ES-I3 (cell line): ENCODE measurements around the gene DHCR7.

Experiments
- H3K36me3 ChIP-seq: 2 replicates; pipeline ENCODE4 v1.6.1; 2013; ENCODE audit warnings: mild to moderate bottlenecking, low read length, control low read depth, moderate library complexity; ENCODE audit not compliant: insufficient read depth
- H3K4me1 ChIP-seq: 2 replicates; pipeline ENCODE4 v1.6.1; 2013; ENCODE audit warnings: mild to moderate bottlenecking, control low read depth, low read length; ENCODE audit not compliant: insufficient read depth
- H3K9ac ChIP-seq: 2 replicates; pipeline ENCODE4 v1.6.1; 2013; ENCODE audit warnings: low read depth, mild to moderate bottlenecking, low read length, moderate library complexity
- H3K9me3 ChIP-seq: 2 replicates; pipeline ENCODE4 v1.6.1; 2013; ENCODE audit warnings: mild to moderate bottlenecking, low read length, moderate library complexity; ENCODE audit not compliant: control insufficient read depth, insufficient read depth

DHCR7 gene

DNA sequence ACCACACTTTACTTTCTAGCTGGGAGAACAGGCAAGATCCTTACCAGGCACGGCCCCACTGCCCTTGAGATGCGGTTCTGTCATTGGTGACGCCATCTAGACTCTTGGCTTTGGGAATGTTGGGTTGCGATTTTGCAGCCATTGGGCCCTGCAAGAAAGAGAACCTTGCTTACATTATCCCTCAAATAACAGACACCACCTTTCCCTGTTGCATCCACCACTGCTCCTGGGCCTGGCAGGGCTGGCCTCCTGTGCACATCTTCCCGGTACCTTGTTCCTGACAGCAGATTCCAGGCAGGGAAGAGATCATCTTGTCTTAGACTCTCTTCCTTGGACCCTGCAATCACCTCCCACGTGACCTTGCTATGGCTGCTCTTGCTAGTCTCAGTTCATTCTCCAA is 3.4 kb downstream of the DHCR7 start:
- Histone ChIP-seq H3K9me3 (peaks cover 5% of the 10 kb centered on the region), H3K36me3 (peaks cover 26% of the 10 kb centered on the region), H3K9ac (no peak overlapping the region), H3K4me1 (peaks cover 10% of the 10 kb centered on the region; the same call in 1 of the 2 replicates)

GRCh38 chr11:71443736-71444445 is 4.3 kb downstream of the DHCR7 start:
- Histone ChIP-seq H3K4me1 (peaks cover 4% of the 10 kb centered on the region; the same call in 1 of the 2 replicates), H3K9me3 (peaks cover 5% of the 10 kb centered on the region), H3K36me3 (peaks cover 26% of the 10 kb centered on the region), H3K9ac (no peak overlapping the region)

DNA sequence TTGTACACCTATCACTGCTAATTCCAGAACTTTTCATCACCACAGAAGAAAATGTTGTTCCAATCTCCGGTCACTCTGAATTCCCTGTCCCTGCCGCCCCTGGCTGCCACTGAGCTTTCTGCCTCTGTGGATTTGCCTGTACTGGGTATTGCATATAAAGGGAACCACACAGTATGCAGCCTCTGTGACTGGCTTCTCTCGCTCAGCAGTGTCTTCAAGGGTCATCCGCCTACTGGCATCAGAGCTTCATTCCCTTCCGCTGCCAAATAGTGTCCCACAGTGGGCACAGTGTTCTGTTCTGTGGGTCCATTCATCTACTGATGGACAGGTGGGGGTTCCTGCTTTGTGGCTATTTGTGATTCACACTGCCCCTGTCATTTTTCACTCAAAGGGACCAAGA is 5.3 kb downstream of the DHCR7 start:
- Histone ChIP-seq H3K36me3 (peaks cover 28% of the 10 kb centered on the region), H3K9ac (no peak overlapping the region), H3K9me3 (peaks cover 5% of the 10 kb centered on the region)

GRCh38 chr11:71442123-71442522 is 6.1 kb downstream of the DHCR7 start:
- peaks cover 5% of the 10 kb centered on the region for H3K9me3 ChIP-seq
- no peak overlapping the region for H3K9ac ChIP-seq
- H3K4me1 ChIP-seq = peaks cover 3% of the 10 kb centered on the region; the same call in 1 of the 2 replicates
- H3K36me3 ChIP-seq = peaks cover 28% of the 10 kb centered on the region

More for the DNA sequence above, 5.3 kb downstream of the DHCR7 start:
- peaks cover 4% of the 10 kb centered on the region; the same call in 1 of the 2 replicates for H3K4me1 ChIP-seq

GRCh38 chr11:71441251-71441650 is 6.9 kb downstream of the DHCR7 start:
- no peak overlapping the region for H3K9ac ChIP-seq
- H3K36me3 ChIP-seq = peaks cover 24% of the 10 kb centered on the region
- H3K9me3 ChIP-seq = peaks cover 1% of the 10 kb centered on the region; the same call in 1 of the 2 replicates
- H3K4me1 ChIP-seq = no peaks in the 10 kb centered on the region

DNA sequence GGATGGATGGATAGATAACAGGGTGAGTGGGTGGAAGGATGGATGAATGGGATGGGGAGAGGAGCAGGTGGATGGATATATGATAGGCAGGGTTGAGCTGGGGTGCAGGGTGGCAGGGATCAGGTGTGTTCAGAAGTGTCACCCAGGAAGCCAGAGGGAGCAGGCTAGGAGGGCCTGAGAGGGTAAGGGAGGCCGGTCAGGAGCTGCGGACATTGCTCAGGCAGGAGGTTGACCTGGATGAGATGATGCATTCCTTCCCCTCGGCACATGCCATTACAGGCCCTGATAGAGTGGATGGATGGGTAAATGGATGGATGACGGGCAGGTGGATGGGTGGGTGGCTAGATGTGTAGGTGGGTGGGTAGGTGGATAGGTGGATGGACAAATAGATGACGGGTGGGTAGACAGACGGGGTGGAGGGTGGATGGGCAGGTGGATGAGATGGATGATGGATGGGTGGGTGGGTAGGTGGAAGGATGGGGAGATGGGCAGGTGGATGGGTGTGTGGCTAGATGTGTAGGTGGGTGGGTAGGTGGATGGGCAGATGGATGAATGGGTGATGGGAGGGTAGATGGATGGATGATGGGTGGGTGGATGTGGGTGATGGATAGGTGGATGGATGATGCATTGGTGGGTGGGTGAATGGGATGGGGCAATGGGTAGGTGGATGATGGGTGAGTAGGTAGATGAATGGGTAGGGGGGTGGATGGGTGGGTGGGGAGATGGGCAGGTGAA is 8.0 kb downstream of the DHCR7 start:
- Histone ChIP-seq H3K36me3 (peaks cover 21% of the 10 kb centered on the region), H3K9ac (no peak overlapping the region), H3K4me1 (no peaks in the 10 kb centered on the region), H3K9me3 (no peaks in the 10 kb centered on the region)

DNA sequence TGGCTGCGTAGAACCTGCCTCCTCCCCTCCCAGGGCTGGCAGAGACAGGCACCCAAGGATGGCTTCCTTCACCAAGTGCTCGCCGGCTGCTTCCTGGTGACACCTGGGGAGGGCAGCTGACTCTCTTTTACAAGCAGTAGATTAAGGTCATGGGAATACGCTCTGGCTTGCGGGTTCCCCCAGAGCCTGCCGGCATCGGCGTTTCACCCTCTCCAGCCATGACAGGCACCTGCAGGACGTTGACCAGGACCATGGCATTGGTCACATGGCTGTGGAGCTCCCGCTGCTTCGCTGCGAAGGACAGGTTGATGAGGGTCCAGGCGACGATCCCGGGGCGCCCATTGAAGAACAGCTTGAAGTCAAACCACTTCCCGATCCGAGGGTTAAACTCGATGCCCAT is 9.5 kb downstream of the DHCR7 start:
- Histone ChIP-seq H3K9ac (no peak overlapping the region), H3K4me1 (no peaks in the 10 kb centered on the region), H3K9me3 (no peaks in the 10 kb centered on the region), H3K36me3 (peaks cover 12% of the 10 kb centered on the region)

DNA sequence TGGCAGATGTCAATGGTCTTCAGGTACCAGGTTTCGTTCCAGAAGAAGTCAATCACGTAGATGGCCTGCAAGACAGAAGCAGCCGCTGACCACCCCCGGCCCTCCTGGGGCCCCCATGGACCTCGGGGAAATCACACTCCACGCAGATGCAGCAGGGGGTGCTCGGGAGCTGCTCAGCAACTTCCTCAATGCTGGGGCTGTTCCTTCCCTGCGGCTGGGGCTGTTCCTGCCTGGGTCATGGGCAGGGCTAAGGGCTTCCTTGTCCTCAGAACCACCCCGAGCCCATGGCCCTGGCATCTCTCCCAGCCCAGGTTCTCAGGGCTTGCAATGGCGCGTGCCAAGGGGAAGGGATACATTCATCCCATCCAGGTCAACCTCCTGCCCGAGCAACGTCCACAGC is 10.3 kb downstream of the DHCR7 start:
- H3K9me3 ChIP-seq = no peaks in the 10 kb centered on the region
- no peak overlapping the region for H3K9ac ChIP-seq
- peaks cover 9% of the 10 kb centered on the region for H3K36me3 ChIP-seq
- no peaks in the 10 kb centered on the region for H3K4me1 ChIP-seq

DNA sequence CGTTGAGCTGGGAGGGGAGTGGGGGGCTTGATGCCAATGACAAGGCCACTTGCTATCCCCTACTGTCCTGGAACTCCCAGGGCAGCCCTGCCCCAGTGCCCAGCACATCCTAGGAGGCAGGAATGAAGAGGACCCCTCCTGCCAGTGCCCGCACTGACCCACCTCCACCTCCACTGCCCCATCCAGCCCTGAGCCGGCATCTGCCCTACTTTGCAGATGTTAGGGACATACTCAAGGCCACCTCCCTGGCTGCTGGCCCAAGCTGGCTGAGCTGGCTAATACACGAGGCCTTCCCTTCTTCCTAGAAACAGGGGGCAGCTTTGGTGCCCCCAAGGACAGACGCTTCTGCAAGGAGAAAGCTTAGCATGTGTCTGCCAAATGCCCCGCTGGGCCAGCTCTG is 10.8 kb downstream of the DHCR7 start:
- Histone ChIP-seq H3K9ac (no peak overlapping the region), H3K9me3 (no peaks in the 10 kb centered on the region), H3K36me3 (peaks cover 9% of the 10 kb centered on the region), H3K4me1 (no peaks in the 10 kb centered on the region)

- Histone ChIP-seq H3K36me3 (peaks cover 9% of the 10 kb centered on the region), H3K4me1 (no peaks in the 10 kb centered on the region), H3K9ac (no peak overlapping the region), H3K9me3 (no peaks in the 10 kb centered on the region)
These were observed 11.3 kb downstream of the DHCR7 start for GRCh38 chr11:71436861-71437260.

- H3K9me3 ChIP-seq = no peaks in the 10 kb centered on the region
- no peaks in the 10 kb centered on the region for H3K4me1 ChIP-seq
- peaks cover 3% of the 10 kb centered on the region for H3K36me3 ChIP-seq
- H3K9ac ChIP-seq = no peak overlapping the region
These were observed 12.8 kb downstream of the DHCR7 start for GRCh38 chr11:71435278-71435951.

- Histone ChIP-seq H3K4me1 (no peaks in the 10 kb centered on the region), H3K9me3 (no peaks in the 10 kb centered on the region), H3K36me3 (peaks cover 3% of the 10 kb centered on the region), H3K9ac (no peak overlapping the region)
These were observed 13.5 kb downstream of the DHCR7 start for GRCh38 chr11:71434576-71435130.

DNA sequence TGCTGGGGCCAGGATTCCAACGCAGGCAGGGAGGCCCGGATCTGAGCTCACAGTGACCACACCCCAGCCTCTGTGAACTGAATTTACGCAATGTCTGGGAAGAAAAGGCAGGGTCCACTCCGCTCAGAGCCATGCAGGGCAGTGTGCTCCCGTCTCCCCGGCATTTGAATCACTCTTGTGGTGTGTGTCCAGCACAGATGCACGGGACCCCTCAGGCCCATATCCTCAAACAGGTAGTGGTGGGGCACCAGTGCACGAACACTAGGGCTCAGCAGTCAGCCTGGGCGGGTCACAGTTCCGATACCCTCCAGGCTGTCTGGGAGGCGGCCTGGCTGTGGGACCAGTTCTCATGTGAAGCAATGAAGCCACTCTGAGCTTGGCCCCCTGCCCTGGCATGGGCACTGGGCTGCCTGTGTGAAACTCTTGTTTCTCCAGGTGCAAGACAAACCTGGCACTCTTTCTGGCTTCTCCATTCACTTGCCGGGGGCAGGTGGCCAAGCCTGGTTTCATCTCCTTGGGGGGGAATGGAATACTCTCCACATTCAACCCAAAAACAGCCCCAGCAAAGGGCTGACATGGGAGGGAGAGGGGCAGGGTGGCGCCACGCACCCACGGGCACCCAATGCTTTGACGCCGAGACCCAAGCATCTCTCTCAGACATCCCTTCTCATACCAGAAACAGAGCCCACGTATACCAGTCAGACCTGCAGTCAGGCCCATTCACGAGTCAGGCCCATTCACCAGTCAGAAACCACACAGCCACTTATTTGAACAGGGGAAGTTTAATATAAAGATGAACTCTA is 14.3 kb downstream of the DHCR7 start:
- Histone ChIP-seq H3K36me3 (peaks cover 2% of the 10 kb centered on the region; the same call in 1 of the 2 replicates), H3K9ac (no peak overlapping the region), H3K9me3 (no peaks in the 10 kb centered on the region), H3K4me1 (no peaks in the 10 kb centered on the region)
